ENCODE data around the gene ITGB1. TPM values are rescaled to one million over a fixed set of nuclear protein-coding genes. Genes with fewer than 3 reads are reported as not detected.
"Not testable (repeated sequence)": the region's sequence is repeated elsewhere in the genome, so short reads cannot be mapped to it uniquely, and the experiment has no call there.

Gene ITGB1
- total RNA-seq, 1 experiment from 2014 or later, result 1,992 TPM

DNA sequence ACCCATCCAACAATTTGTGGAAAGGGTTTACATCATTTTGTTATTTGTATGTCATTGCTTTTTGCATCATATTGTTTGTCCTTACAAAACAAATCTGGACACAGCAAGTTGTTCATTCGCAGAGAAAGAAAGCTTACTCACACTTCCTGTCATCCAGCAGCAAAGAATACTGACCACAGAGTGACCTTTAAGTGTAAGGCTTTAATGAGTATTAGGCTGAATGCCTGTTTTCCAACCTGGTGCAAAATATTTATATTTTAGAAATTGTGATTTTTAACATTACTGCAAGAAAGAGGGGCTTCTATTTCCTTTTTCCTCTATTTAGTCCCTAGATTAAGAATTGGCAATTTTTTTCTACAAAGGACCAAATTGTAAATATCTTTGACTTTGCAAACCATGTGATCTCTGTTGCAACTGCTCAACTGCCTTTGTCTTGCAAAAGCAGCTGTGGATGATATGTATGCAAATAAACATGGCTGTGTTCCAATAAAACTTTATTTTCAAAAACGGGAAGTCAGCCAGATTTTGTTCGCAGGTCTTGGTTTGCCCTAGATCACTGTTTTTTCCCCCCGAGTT, 27.8 kb upstream of the ITGB1 start:
- Histone ChIP-seq H3K27me3 (replicated peaks) (no peaks in the 10 kb centered on the region), H3K36me3 (no peaks in the 10 kb centered on the region), H3K9me3 (replicated peaks) (no peaks in the 10 kb centered on the region; the same call in 1 of the 2 replicates), H3K4me1 (replicated peaks) (peaks cover 52% of the 10 kb centered on the region), H3K4me3 (no peak overlapping the region), H3K27ac (peak overlapping the region; percentile 65)
- peak in 1 of 2 experiments; percentile 61 for DNase-seq (ENCODE audit: low read depth in 1 of 2, low spot score in 2 of 2)

DNA sequence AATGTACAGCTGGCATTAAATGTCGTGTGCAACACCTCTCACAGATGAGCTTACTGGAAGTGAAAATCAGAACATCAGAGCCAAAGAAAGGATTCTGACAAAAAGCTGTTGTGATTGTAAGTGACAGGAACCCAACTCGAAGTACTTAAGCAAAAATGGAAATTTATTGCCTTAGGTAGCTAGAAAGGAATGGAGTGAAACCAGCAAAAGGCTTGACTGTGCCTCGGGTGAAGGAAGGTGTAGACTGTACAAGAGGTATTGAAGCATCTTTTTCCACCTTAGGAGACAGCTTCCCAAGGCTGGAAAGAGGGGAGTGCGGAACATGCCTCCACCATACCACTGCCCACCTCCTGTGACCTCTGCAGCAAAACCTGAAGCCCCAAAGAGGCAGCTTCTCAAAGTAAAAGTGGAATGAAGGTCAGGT, 27.3 kb upstream of the ITGB1 start:
- no peaks in the 10 kb centered on the region; the same call in 1 of the 2 replicates for H3K9me3 ChIP-seq (replicated peaks)
- H3K27ac ChIP-seq, result peak overlapping the region; percentile 65
- H3K4me1 ChIP-seq (replicated peaks), result peaks cover 55% of the 10 kb centered on the region
- no peak overlapping the region for H3K4me3 ChIP-seq
- DNase-seq (ENCODE audit: low read depth in 1 of 2, low spot score in 2 of 2), result no peak
- no peaks in the 10 kb centered on the region for H3K27me3 ChIP-seq (replicated peaks)
- H3K36me3 ChIP-seq, result no peaks in the 10 kb centered on the region

DNA sequence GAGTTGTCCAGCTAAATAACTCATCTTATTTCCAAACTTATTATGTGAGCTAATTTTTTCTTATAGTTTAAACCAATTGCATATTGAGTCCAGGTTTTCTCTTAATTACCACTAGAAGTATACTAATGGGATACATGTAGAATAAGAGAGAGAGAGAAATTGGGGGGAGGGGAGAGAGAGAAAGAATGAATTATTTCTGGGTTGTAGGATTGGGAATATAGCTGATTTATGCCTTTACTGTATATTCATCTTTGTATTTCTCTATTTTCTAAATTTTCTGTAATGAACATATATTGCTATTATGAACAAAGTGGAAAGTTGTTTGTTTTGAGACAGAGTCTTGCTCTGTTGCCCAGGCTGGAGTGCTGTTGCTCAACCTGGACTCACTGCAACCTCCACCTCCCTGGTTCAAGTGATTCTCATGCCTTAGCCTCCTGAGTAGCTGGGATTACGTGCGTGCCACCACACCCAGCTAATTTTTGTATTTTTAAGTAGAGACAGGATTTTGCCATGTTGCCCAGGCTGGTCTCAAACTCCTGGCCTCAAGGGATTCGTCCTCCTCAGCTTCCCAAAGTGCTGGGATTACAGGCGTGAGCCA, 26.1 kb upstream of the ITGB1 start:
- Histone ChIP-seq H3K27me3 (replicated peaks) (no peaks in the 10 kb centered on the region), H3K4me1 (replicated peaks) (peaks cover 57% of the 10 kb centered on the region), H3K27ac (peak overlapping the region; percentile 88), H3K36me3 (no peaks in the 10 kb centered on the region), H3K9me3 (replicated peaks) (no peaks in the 10 kb centered on the region; the same call in 1 of the 2 replicates), H3K4me3 (no peak overlapping the region)
- DNase-seq (ENCODE audit: low read depth in 1 of 2, low spot score in 2 of 2), result no peak

- H3K9me3 ChIP-seq (replicated peaks), result no peaks in the 10 kb centered on the region; the same call in 1 of the 2 replicates
- no peaks in the 10 kb centered on the region for H3K36me3 ChIP-seq
- DNase-seq (ENCODE audit: low read depth in 1 of 2, low spot score in 2 of 2), result peak; percentile 91 to 92
- H3K27ac ChIP-seq, result peak overlapping the region; percentile 88
- H3K27me3 ChIP-seq (replicated peaks), result no peaks in the 10 kb centered on the region
- H3K4me1 ChIP-seq (replicated peaks), result peaks cover 57% of the 10 kb centered on the region
- no peak overlapping the region for H3K4me3 ChIP-seq
Measured at GRCh38 chr10:32982911-32983909, 25.2 kb upstream of the ITGB1 start.

GRCh38 chr10:32982293-32982709, 24.3 kb upstream of the ITGB1 start:
- Histone ChIP-seq H3K36me3 (no peaks in the 10 kb centered on the region), H3K9me3 (replicated peaks) (no peaks in the 10 kb centered on the region; the same call in 1 of the 2 replicates), H3K27me3 (replicated peaks) (no peaks in the 10 kb centered on the region), H3K4me1 (replicated peaks) (peaks cover 57% of the 10 kb centered on the region), H3K4me3 (no peak overlapping the region), H3K27ac (peak overlapping the region; percentile 88)
- DNase-seq (ENCODE audit: low read depth in 1 of 2, low spot score in 2 of 2), result peak; percentile 89 to 94

DNA sequence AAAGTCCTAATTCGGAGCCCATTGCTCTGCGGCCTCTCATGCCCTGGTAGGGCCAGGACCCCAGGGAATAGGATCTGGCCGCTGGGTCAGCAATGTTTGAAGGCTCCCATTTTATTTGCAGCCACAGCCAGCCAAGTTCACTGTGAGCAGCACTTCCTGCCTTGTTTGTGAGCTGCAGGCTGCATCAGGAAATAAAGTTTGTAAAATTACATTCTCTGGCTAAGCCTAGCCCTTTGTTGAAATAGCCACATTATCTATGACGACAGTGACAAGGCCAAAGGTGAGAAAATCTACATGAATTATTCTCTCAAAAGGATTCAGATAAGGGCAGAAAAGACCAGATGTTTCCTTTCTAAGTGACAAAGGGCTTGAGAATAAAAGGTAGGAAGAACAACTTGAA, 23.7 kb upstream of the ITGB1 start:
- no peaks in the 10 kb centered on the region for H3K27me3 ChIP-seq (replicated peaks)
- no peaks in the 10 kb centered on the region; the same call in 1 of the 2 replicates for H3K9me3 ChIP-seq (replicated peaks)
- H3K27ac ChIP-seq, result peak overlapping the region; percentile 88
- peaks cover 57% of the 10 kb centered on the region for H3K4me1 ChIP-seq (replicated peaks)
- no peak overlapping the region for H3K4me3 ChIP-seq
- no peak for DNase-seq (ENCODE audit: low read depth in 1 of 2, low spot score in 2 of 2)
- H3K36me3 ChIP-seq, result no peaks in the 10 kb centered on the region

GRCh38 chr10:32980558-32981468, 22.8 kb upstream of the ITGB1 start:
- peak; percentile 94 to 99 for DNase-seq (ENCODE audit: low read depth in 1 of 2, low spot score in 2 of 2)
- Histone ChIP-seq H3K9me3 (replicated peaks) (no peaks in the 10 kb centered on the region; the same call in 1 of the 2 replicates), H3K4me1 (replicated peaks) (peaks cover 51% of the 10 kb centered on the region), H3K36me3 (no peaks in the 10 kb centered on the region), H3K27me3 (replicated peaks) (no peaks in the 10 kb centered on the region), H3K4me3 (peak overlapping the region; percentile 29), H3K27ac (peak overlapping the region; percentile 88)

DNA sequence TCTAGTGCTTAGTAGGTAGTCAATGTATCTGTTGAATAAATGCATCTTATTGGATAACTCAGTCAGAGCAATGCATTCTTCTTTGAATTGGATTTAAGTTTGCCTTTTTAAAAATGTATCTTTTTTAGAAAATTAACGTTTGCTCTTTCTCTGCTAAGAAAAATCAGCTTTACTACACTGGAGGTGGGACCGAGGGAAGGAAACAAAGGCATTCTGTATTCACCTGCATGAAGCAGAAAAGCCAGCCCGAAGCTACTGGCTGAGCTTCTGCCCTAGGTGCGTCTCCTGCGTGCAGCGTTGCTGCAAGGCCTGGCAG, 22.2 kb upstream of the ITGB1 start:
- Histone ChIP-seq H3K9me3 (replicated peaks) (no peaks in the 10 kb centered on the region; the same call in 1 of the 2 replicates), H3K4me1 (replicated peaks) (peaks cover 45% of the 10 kb centered on the region), H3K27me3 (replicated peaks) (no peaks in the 10 kb centered on the region), H3K36me3 (no peaks in the 10 kb centered on the region), H3K4me3 (peak overlapping the region; percentile 29), H3K27ac (peak overlapping the region; percentile 88)
- DNase-seq (ENCODE audit: low read depth in 1 of 2, low spot score in 2 of 2), result no peak

DNA sequence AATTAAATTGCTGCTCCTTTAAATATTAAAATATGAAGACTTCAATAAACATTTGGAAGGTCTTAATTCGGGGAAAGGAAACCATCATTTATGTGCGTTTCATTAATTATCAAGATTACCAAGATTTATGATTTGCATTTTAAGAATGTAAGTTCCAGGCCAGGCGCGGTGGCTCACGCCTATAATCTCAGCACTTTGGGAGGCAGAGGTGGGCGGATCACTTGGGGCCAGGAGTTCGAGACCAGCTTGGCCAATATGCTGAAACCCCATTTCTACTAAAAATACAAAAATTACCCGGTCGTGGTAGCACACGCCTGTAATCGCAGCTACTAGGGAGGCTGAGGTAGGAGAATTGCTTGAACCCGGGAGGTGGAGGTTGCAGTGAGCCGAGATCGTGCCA, 21.7 kb upstream of the ITGB1 start:
- H3K27ac ChIP-seq; H3K36me3 ChIP-seq; H3K9me3 ChIP-seq (replicated peaks); H3K27me3 ChIP-seq (replicated peaks); DNase-seq (ENCODE audit: low read depth in 1 of 2, low spot score in 2 of 2); H3K4me3 ChIP-seq: not testable (repeated sequence)
- peaks cover 42% of the 10 kb centered on the region for H3K4me1 ChIP-seq (replicated peaks)

DNA sequence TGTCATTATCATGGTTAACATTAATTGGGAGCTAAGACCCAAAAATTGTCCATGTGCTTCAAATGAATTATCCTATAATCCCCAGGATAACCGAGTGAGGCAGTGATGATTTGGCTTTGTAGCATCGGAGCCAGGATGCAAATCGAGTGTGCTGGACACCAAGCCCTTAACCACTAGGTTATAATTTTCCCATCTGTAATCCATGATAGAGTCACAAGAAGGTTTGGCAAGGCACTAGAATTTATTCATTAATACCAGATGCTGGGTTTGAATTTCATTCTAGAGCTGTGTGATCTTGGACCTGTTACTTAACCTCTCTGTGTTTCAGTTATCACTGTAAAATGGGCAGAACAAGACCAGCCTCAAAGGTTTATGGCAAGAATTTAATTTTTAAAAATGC, 21.0 kb upstream of the ITGB1 start:
- DNase-seq (ENCODE audit: low read depth in 1 of 2, low spot score in 2 of 2), result no peak
- no peaks in the 10 kb centered on the region; the same call in 1 of the 2 replicates for H3K9me3 ChIP-seq (replicated peaks)
- no peaks in the 10 kb centered on the region for H3K27me3 ChIP-seq (replicated peaks)
- H3K4me3 ChIP-seq, result no peak overlapping the region
- no peak overlapping the region for H3K27ac ChIP-seq
- peaks cover 35% of the 10 kb centered on the region for H3K4me1 ChIP-seq (replicated peaks)
- H3K36me3 ChIP-seq, result no peaks in the 10 kb centered on the region

DNA sequence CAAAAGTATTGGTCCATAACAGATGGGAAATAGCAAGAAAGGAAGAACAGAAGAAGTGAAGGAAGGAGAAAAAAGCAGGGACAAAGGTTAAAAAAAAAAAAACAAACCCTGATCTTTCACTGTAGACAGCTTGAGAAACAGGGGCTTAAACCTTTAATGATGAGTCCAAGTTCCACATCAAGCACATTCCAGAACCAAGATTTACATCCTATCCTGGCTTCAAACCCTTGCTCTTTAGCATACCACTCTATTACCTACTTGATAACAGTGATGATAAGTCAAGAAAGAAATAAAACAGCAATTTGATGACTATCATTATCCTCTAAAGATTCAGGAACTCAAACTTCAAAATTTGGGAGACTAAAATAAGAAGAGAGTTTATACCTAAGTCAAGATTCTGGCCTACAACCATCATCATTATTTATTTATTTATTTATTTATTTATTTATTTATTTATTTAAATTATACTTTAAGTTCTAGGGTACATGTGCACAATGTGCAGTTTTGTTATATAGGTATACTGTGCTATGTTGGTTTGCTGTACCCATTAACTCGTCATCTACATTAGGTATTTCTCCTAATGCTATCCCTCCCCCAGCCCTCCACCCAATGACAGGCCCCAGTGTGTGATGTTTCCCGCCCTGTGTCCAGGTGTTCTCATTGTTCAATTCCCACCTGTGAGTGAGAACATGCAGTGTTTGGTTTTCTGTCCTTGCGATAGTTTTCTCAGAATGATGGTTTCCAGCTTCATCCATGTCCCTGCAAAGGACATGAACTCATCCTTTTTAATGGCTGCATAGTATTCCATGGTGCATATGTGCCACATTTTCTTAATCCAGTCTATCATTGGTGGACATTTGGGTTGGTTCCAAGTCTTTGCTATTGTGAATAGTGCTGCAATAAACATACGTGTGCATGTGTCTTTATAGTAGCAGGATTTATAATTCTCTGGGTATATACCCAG, 20.1 kb upstream of the ITGB1 start:
- H3K36me3 ChIP-seq; H3K4me3 ChIP-seq; H3K9me3 ChIP-seq (replicated peaks); H3K27me3 ChIP-seq (replicated peaks); DNase-seq (ENCODE audit: low read depth in 1 of 2, low spot score in 2 of 2); H3K27ac ChIP-seq: not testable (repeated sequence)
- H3K4me1 ChIP-seq (replicated peaks), result peaks cover 26% of the 10 kb centered on the region

GRCh38 chr10:32976338-32976737, 18.3 kb upstream of the ITGB1 start:
- H3K4me3 ChIP-seq, result no peak overlapping the region
- H3K27ac ChIP-seq, result no peak overlapping the region
- no peaks in the 10 kb centered on the region for H3K27me3 ChIP-seq (replicated peaks)
- no peak for DNase-seq (ENCODE audit: low read depth in 1 of 2, low spot score in 2 of 2)
- peaks cover 9% of the 10 kb centered on the region for H3K4me1 ChIP-seq (replicated peaks)
- no peaks in the 10 kb centered on the region for H3K9me3 ChIP-seq (replicated peaks)
- H3K36me3 ChIP-seq, result no peaks in the 10 kb centered on the region

Measured in SJSA1 (cell line).